ENCODE results near the gene MPZL2. TPM values are rescaled to one million over a fixed set of nuclear protein-coding genes. Genes with fewer than 3 reads are reported as not detected.

Gene MPZL2
- total and polyA plus RNA-seq, 2 of the 13 experiments (the other 11 are each of a cell fraction or from before 2014, with no cell fraction given), result 27.9 to 53.7 TPM

DNA sequence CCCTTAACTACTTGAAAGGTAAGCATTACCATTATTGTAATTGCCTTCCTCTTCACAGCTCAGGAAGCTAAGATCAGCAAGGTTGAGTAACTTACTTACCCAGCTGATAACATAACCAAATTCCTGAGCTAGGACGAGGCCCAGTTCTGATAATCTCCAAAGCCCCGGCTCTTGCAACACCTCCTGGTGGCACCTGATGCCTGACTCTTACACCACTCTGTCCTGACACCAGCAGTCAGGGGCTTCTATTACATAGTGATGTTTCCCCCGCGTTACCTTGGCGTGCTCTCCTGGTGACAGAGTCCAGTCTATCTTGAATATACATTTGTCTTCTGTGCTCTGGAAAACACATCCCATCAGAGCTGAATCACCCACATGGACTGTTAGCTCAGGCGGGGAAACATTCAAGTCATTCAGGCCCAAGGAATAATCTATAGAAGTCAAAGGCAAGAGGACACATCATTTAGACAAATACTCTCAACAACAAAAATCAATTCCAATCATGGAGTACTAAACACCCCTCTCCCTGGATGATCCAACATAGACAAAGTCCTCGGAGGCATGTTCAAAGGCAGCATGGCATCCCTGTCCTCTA, 51.9 kb downstream of the MPZL2 start (continued):
- TF ChIP-seq, protein P1, sequence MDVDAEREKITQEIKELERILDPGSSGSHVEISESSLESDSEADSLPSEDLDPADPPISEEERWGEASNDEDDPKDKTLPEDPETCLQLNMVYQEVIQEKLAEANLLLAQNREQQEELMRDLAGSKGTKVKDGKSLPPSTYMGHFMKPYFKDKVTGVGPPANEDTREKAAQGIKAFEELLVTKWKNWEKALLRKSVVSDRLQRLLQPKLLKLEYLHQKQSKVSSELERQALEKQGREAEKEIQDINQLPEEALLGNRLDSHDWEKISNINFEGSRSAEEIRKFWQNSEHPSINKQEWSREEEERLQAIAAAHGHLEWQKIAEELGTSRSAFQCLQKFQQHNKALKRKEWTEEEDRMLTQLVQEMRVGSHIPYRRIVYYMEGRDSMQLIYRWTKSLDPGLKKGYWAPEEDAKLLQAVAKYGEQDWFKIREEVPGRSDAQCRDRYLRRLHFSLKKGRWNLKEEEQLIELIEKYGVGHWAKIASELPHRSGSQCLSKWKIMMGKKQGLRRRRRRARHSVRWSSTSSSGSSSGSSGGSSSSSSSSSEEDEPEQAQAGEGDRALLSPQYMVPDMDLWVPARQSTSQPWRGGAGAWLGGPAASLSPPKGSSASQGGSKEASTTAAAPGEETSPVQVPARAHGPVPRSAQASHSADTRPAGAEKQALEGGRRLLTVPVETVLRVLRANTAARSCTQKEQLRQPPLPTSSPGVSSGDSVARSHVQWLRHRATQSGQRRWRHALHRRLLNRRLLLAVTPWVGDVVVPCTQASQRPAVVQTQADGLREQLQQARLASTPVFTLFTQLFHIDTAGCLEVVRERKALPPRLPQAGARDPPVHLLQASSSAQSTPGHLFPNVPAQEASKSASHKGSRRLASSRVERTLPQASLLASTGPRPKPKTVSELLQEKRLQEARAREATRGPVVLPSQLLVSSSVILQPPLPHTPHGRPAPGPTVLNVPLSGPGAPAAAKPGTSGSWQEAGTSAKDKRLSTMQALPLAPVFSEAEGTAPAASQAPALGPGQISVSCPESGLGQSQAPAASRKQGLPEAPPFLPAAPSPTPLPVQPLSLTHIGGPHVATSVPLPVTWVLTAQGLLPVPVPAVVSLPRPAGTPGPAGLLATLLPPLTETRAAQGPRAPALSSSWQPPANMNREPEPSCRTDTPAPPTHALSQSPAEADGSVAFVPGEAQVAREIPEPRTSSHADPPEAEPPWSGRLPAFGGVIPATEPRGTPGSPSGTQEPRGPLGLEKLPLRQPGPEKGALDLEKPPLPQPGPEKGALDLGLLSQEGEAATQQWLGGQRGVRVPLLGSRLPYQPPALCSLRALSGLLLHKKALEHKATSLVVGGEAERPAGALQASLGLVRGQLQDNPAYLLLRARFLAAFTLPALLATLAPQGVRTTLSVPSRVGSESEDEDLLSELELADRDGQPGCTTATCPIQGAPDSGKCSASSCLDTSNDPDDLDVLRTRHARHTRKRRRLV (CRISPR knock-in tag; IDR thresholded peaks at IDR 0.05), result 0 out of 2 replicates have a peak, but pooled peaks have one; percentile 52
- TF ChIP-seq ESRRA (CRISPR knock-in tag; IDR thresholded peaks at IDR 0.05; ENCODE audit: low read depth), result peak; percentile 64; the same call in 1 of the 2 replicates
- no peak for TF ChIP-seq NPAS2 (CRISPR knock-in tag; IDR thresholded peaks at IDR 0.05; ENCODE audit: borderline replicate concordance)
- TF ChIP-seq ZNF510 (CRISPR knock-in tag; IDR thresholded peaks at IDR 0.05; ENCODE audit: low read depth), result 0 out of 2 replicates have a peak, but pooled peaks have one; percentile 70
- TF ChIP-seq ZBTB20 (CRISPR knock-in tag; IDR thresholded peaks at IDR 0.05; ENCODE audit: borderline replicate concordance, low read depth), result peak; percentile 96
- no peak for TF ChIP-seq ZNF878 (CRISPR knock-in tag; IDR thresholded peaks at IDR 0.05)
- TF ChIP-seq MIER3 (CRISPR knock-in tag; IDR thresholded peaks at IDR 0.05; ENCODE audit: borderline replicate concordance), result peak; percentile 56; the same call in 1 of the 2 replicates
- 0 out of 2 replicates have a peak, but pooled peaks have one; percentile 50 for TF ChIP-seq ZNF414 (CRISPR knock-in tag; IDR thresholded peaks at IDR 0.05)
- TF ChIP-seq PLRG1 (conservative IDR thresholded peaks at IDR 0.05), result no peak
- TF ChIP-seq EHMT2 (IDR thresholded peaks at IDR 0.05; ENCODE audit: borderline replicate concordance, low read depth, low read length), result no peak; the same call in 1 of the 2 replicates
- TF ChIP-seq PITX1 (CRISPR knock-in tag; IDR thresholded peaks at IDR 0.05), result peak; percentile 92
- no peak for TF ChIP-seq ZNF619 (CRISPR knock-in tag; IDR thresholded peaks at IDR 0.05)
- peak; percentile 91 for TF ChIP-seq CREM (IDR thresholded peaks at IDR 0.05)
- no peak for TF ChIP-seq CREM (CRISPR knock-in tag; IDR thresholded peaks at IDR 0.05)
- TF ChIP-seq ERF (CRISPR knock-in tag; IDR thresholded peaks at IDR 0.05), result peak; percentile 92
- TF ChIP-seq ZNF138 (CRISPR knock-in tag; IDR thresholded peaks at IDR 0.05; ENCODE audit: low read depth), result no peak
- TF ChIP-seq ZNF574 (CRISPR knock-in tag; IDR thresholded peaks at IDR 0.05), result peak; percentile 86
- peak; percentile 88 for TF ChIP-seq SOX5 (CRISPR knock-in tag; IDR thresholded peaks at IDR 0.05; ENCODE audit: borderline replicate concordance)
- peak; percentile 80 for TF ChIP-seq HDAC1 (CRISPR knock-in tag; IDR thresholded peaks at IDR 0.05)
- TF ChIP-seq, protein P2, sequence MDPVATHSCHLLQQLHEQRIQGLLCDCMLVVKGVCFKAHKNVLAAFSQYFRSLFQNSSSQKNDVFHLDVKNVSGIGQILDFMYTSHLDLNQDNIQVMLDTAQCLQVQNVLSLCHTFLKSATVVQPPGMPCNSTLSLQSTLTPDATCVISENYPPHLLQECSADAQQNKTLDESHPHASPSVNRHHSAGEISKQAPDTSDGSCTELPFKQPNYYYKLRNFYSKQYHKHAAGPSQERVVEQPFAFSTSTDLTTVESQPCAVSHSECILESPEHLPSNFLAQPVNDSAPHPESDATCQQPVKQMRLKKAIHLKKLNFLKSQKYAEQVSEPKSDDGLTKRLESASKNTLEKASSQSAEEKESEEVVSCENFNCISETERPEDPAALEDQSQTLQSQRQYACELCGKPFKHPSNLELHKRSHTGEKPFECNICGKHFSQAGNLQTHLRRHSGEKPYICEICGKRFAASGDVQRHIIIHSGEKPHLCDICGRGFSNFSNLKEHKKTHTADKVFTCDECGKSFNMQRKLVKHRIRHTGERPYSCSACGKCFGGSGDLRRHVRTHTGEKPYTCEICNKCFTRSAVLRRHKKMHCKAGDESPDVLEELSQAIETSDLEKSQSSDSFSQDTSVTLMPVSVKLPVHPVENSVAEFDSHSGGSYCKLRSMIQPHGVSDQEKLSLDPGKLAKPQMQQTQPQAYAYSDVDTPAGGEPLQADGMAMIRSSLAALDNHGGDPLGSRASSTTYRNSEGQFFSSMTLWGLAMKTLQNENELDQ (CRISPR knock-in tag; IDR thresholded peaks at IDR 0.05; ENCODE audit: borderline replicate concordance), result no peak
